Parathyroid adenoma (tissue), 2 donors: ENCODE measurements around the gene SPRR2F.
"Not testable (repeated sequence)": the region's sequence is repeated elsewhere in the genome, so short reads cannot be mapped to it uniquely, and the experiment has no call there.

Experiments
- H2AFZ ChIP-seq: fragments of 300-600 bp; sonication (generic); one replicate; pipeline ENCODE4 v1.7.0; 2017; ENCODE audit warnings: antibody characterized with exemption, mild to moderate bottlenecking
- H3K27ac ChIP-seq: fragments of 300-600 bp; sonication (generic); one replicate; pipeline ENCODE4 v1.7.0; 2017
- H3K27me3 ChIP-seq: fragments of 300-600 bp; sonication (generic); one replicate; pipeline ENCODE4 v1.7.0; 2017; ENCODE audit warnings: low read length; ENCODE audit not compliant: control insufficient read depth, insufficient read depth
- H3K36me3 ChIP-seq: fragments of 300-600 bp; sonication (generic); one replicate; pipeline ENCODE4 v1.7.0; 2017; ENCODE audit warnings: low read length; ENCODE audit not compliant: control insufficient read depth, insufficient read depth
- H3K4me1 ChIP-seq: fragments of 300-600 bp; sonication (generic); one replicate; pipeline ENCODE4 v1.7.0; 2017; ENCODE audit warnings: control low read depth
- H3K4me2 ChIP-seq: fragments of 300-600 bp; sonication (generic); one replicate; pipeline ENCODE4 v1.7.0; 2017; ENCODE audit warnings: low read length
- H3K4me3 ChIP-seq: fragments of 300-600 bp; sonication (generic); one replicate; pipeline ENCODE4 v1.7.0; 2017; ENCODE audit warnings: low read depth, low read length
- H3K79me2 ChIP-seq: fragments of 300-600 bp; sonication (generic); one replicate; pipeline ENCODE4 v1.7.0; 2017; ENCODE audit warnings: control low read depth
- H3K9ac ChIP-seq: fragments of 300-600 bp; sonication (generic); one replicate; pipeline ENCODE4 v1.7.0; 2017; ENCODE audit warnings: mild to moderate bottlenecking
- H3K9me3 ChIP-seq: fragments of 300-600 bp; sonication (generic); one replicate; pipeline ENCODE4 v1.7.0; 2017; ENCODE audit warnings: low read length; ENCODE audit not compliant: control insufficient read depth
- CTCF ChIP-seq: fragments of 300-600 bp; sonication (generic); IDR thresholded peaks from one replicate; pipeline ENCODE4 v1.7.0; 2017; ENCODE audit warnings: antibody characterized with exemption, mild to moderate bottlenecking
- donor health status: primary hyperparathyroidism.

The SPRR2F gene

GRCh38 chr1:153125536-153125935, 12.2 kb upstream of the SPRR2F start:
- Histone ChIP-seq H3K27me3 (no peaks in the 10 kb centered on the region), H3K4me1 (no peaks in the 10 kb centered on the region), H2AFZ (no peak overlapping the region), H3K36me3 (no peaks in the 10 kb centered on the region), H3K9ac (no peak overlapping the region), H3K9me3 (no peaks in the 10 kb centered on the region), H3K4me2 (no peak overlapping the region), H3K27ac (no peak overlapping the region), H3K4me3 (no peak overlapping the region), H3K79me2 (no peaks in the 10 kb centered on the region)
- TF ChIP-seq CTCF: no peak

DNA sequence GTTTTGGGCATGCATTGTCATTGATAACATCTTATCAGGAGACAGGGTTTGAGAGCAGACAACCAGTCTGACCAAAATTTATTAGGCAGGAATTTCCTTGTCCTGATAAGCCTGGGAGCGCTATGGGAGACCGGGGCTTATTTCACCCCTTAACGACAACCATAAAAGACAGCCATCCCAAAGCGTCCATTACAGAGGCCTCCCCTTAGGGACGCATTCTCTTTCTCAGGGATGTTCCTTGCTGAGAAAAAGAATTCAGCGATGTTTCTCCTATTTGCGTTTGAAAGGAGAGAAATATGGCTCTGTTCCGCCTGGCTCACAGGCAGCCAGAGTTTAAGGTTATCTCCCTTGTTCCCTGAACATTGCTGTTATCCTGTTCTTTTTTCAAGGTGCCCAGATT, 10.5 kb upstream of the SPRR2F start:
- not testable (repeated sequence) for H3K9me3 ChIP-seq, H3K9ac ChIP-seq, H3K36me3 ChIP-seq, H3K4me2 ChIP-seq, H3K4me3 ChIP-seq, H3K79me2 ChIP-seq, H3K27me3 ChIP-seq, H3K27ac ChIP-seq, H3K4me1 ChIP-seq, H2AFZ ChIP-seq

GRCh38 chr1:153122831-153123421, 9.6 kb upstream of the SPRR2F start:
- H3K9me3 ChIP-seq: no peaks in the 10 kb centered on the region
- H3K4me1 ChIP-seq: no peaks in the 10 kb centered on the region
- H3K4me3 ChIP-seq: no peak overlapping the region
- no peak overlapping the region for H3K4me2 ChIP-seq
- H3K36me3 ChIP-seq: no peaks in the 10 kb centered on the region
- H3K27me3 ChIP-seq: no peaks in the 10 kb centered on the region
- H2AFZ ChIP-seq: no peak overlapping the region
- H3K9ac ChIP-seq: no peak overlapping the region
- no peak overlapping the region for H3K27ac ChIP-seq
- no peaks in the 10 kb centered on the region for H3K79me2 ChIP-seq
- no peak for TF ChIP-seq CTCF

- H3K4me1 ChIP-seq: no peaks in the 10 kb centered on the region
- no peak overlapping the region for H3K27ac ChIP-seq
- no peak for TF ChIP-seq CTCF
- no peaks in the 10 kb centered on the region for H3K79me2 ChIP-seq
- no peaks in the 10 kb centered on the region for H3K9me3 ChIP-seq
- no peak overlapping the region for H3K4me3 ChIP-seq
- H2AFZ ChIP-seq: no peak overlapping the region
- no peaks in the 10 kb centered on the region for H3K36me3 ChIP-seq
- H3K4me2 ChIP-seq: no peak overlapping the region
- no peaks in the 10 kb centered on the region for H3K27me3 ChIP-seq
- H3K9ac ChIP-seq: no peak overlapping the region
These were observed 7.6 kb upstream of the SPRR2F start for GRCh38 chr1:153120945-153121344.

DNA sequence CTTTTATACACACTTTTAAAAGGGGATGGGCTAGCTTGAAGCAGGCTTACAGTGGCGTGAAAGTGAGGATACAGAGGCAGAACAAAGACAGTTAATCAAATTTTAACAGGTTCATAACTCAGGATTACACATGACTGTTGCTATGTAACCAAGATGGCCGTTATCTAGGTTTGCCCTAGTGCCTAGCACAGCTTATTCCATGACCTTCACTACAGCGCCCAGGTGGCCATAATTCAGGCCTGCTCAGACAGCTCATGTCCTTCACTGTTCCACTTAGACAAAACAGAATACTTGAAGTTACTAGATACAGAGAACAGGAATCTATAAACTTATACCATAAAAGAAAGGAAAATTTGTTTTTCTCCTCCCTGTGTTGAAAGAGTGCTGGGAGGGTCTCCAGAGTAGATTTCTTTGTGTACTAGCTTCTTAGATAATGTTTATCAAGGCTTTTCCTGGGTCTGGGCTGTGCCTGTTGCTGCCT, 6.2 kb upstream of the SPRR2F start:
- no peak overlapping the region for H2AFZ ChIP-seq
- H3K79me2 ChIP-seq: no peaks in the 10 kb centered on the region
- no peaks in the 10 kb centered on the region for H3K27me3 ChIP-seq
- H3K4me3 ChIP-seq: no peak overlapping the region
- no peaks in the 10 kb centered on the region for H3K4me1 ChIP-seq
- TF ChIP-seq CTCF: no peak
- no peak overlapping the region for H3K9ac ChIP-seq
- no peak overlapping the region for H3K27ac ChIP-seq
- H3K9me3 ChIP-seq: no peaks in the 10 kb centered on the region
- H3K36me3 ChIP-seq: no peaks in the 10 kb centered on the region
- no peak overlapping the region for H3K4me2 ChIP-seq

DNA sequence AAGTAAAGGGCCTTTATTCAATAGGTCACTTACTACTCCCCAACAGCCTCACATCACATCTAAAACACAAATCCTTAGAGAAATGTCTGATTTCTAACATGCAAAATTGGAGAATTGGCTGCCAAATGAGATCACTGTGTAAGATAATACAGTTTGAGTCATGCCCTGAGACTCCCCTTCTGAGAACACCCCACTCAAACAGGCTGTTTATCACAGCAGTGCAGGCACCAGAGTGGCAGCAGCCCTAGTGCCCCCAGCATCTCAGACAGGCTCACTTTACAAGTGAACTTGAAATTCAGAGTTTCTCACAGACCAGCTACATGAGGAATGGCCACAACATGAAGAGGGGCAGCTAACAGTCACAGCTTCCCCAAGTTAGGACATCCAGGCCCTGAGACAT, 1.9 kb upstream of the SPRR2F start:
- not testable (repeated sequence) for H3K9me3 ChIP-seq, H3K4me2 ChIP-seq, H3K27me3 ChIP-seq, H2AFZ ChIP-seq, H3K36me3 ChIP-seq, H3K4me1 ChIP-seq, H3K79me2 ChIP-seq, H3K4me3 ChIP-seq, H3K9ac ChIP-seq, H3K27ac ChIP-seq

DNA sequence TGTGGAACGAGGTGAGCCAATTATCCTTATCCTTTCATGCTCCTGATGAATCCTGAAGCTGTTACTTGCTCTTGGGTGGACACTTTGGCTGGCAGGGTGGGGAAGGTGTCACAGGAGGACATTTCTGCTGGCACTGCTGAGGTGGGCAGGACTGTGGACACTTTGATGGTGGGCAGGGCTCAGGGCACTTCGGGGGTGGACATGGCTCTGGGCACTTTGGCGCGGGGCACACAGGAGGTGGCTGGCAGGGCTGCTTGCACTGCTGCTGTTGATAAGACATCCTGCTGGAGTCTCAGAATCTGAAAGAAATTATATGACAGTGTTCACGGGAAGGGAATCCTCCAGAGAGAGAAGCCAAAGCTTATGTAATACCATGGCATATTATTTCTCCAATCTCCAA, 862 bp downstream of the SPRR2F start:
- H3K9ac ChIP-seq, H3K9me3 ChIP-seq, H3K4me3 ChIP-seq, H3K27me3 ChIP-seq, H3K4me2 ChIP-seq, H2AFZ ChIP-seq, H3K79me2 ChIP-seq, H3K4me1 ChIP-seq, H3K27ac ChIP-seq, H3K36me3 ChIP-seq: not testable (repeated sequence)
